NCI-H1105 treated with DMSO at 0.1 percent for 48 hours (cell line): ENCODE data around the gene ITIH1.

ENCODE experiments used
- DNase-seq: peaks from one replicate; lab custom pipeline; 2025; lab: John Stamatoyannopoulos, UW

Gene ITIH1

DNA sequence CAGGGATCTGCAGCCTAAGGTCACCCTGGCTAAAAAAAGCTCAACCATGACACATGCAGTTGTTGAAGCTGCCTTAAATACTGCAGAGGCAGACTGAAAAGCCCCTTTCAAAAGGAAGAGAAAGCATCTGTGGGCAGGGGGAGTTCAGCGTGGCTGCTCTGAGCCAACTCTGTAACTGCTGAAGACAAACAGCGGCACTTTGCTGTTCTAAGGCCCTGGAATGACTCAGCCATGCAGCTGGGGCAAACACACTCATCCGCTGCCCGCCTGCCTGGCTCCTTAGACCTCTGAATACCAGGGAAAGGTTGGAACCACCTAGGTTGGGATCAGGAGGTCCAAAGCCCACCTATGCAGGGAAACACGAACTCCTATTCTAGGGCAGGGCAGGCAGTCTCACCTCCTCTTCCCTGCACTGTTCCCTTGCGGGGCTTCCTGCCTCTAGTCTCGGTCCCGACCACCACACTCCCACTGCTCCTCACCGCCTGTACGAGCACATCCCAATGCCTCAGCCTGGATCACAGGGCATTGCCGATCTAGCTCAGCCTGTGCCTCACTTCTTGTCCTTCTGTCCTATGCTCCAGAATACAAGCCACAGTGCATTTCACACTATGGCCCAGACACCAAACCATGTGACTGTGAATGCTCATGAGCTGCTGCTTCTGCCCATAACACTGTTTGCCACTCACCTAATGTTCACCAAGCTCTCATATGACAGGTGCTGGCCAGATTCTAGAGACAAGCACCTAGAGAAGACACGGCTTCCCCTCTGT, 64.0 kb downstream of the ITIH1 start:
- DNase-seq = no peak
